Dermis blood vessel endothelial cell (primary cell): ENCODE data around the gene KRT71. TPM values are rescaled to one million over a fixed set of nuclear protein-coding genes. Genes with fewer than 3 reads are reported as not detected.

Experiments
- DNase-seq: peaks from one replicate; pipeline ENCODE4 v3.0.0; 2010
- total RNA-seq: library from RNA; depleted of rRNA; stranded (reverse); fragments of >200 nt; gene quantifications from 2 replicates; pipeline ENCODE4 v1.2.3, GENCODE V29; 2014

Gene KRT71
- total RNA-seq, 1 donor from 2014 or later, result not detected

DNA sequence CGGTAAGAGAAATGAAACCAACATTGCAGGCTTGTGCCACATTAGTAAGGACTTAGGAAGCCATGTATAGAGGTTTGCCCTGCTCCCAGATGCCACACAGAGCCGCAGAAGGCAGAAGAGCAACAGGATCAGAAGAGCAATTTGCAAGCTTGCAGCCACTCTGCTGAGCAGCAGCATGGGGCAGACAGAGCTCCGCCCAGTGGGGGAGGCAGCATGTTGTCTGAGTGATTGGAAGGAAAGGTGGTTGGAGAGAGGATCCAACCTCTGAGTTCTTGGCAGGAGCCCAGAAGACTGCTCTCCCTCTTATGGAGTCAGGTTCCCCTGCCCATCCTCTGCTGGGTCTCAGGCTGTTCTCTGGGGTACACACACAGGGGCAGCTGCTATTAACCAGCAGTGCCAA is 57.6 kb downstream of the KRT71 start:
- DNase-seq, result no peak

- no peak for DNase-seq
Measured at GRCh38 chr12:52494518-52494917, 58.4 kb downstream of the KRT71 start.

DNA sequence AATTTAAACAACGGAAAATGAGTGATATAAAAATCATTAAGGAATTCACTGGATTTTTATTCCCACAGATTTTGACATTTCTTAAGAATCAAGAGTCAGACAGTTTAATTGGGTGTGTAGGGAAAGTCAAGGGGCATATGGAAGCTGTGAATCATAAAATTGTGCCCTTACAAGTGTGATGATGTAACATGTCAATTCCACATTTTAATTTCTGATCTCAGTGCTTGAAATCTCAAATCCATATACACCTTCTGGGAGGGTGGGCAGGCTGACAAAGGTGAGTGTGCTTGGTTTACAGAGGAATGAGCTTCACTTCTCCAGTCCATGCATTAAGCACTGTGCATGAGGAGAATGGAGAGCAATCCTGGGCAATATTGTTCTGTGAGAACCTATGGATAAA is 58.8 kb downstream of the KRT71 start:
- no peak for DNase-seq

Other genes starting within 250 kb of the KRT71 start
- not detected in 2 replicates for gene KRT83, start 231.7 kb downstream of the KRT71 start, total RNA-seq
- not detected in 2 replicates for gene KRT85, start 185.7 kb downstream of the KRT71 start, total RNA-seq
- gene KRT84, start 167.5 kb downstream of the KRT71 start, total RNA-seq, result not detected in 2 replicates
- gene KRT82, start 146.8 kb downstream of the KRT71 start, total RNA-seq, result not detected in 2 replicates
- not detected in 2 replicates for gene KRT75, start 118.8 kb downstream of the KRT71 start, total RNA-seq
- gene KRT6B, start 101.0 kb downstream of the KRT71 start, total RNA-seq, result 0.05 and 0.34 TPM in 2 replicates
- gene KRT6C, start 79.3 kb downstream of the KRT71 start, total RNA-seq, result not detected in 2 replicates
- gene KRT6A, start 59.9 kb downstream of the KRT71 start, total RNA-seq, result 0.47 and 1.9 TPM in 2 replicates
- gene KRT5, start 32.8 kb downstream of the KRT71 start, total RNA-seq, result 0.42 and 2.7 TPM in 2 replicates
- not detected in 2 replicates for gene KRT74, start 20.7 kb upstream of the KRT71 start, total RNA-seq
- not detected in 2 replicates for gene KRT72, start 48.3 kb upstream of the KRT71 start, total RNA-seq
- not detected in 2 replicates for gene KRT73, start 65.4 kb upstream of the KRT71 start, total RNA-seq
- not detected in 2 replicates for gene KRT2, start 99.1 kb upstream of the KRT71 start, total RNA-seq
- gene KRT1, start 127.3 kb upstream of the KRT71 start, total RNA-seq, result not detected in 2 replicates
- gene KRT77, start 150.4 kb upstream of the KRT71 start, total RNA-seq, result not detected in 2 replicates
- gene KRT76, start 224.2 kb upstream of the KRT71 start, total RNA-seq, result not detected in 2 replicates
- not detected in 2 replicates for gene KRT3, start 243.0 kb upstream of the KRT71 start, total RNA-seq